HEK293 (cell line): Measurements from ENCODE around the gene HSF2.

ENCODE experiments used
- EGR2 ChIP-seq: fragments of 450-650 bp; formaldehyde crosslinking; IDR thresholded peaks from 2 replicates; pipeline ENCODE4 v1.5.1; 2016; ENCODE audit warnings: low read depth, missing biosample characterization, missing genetic modification characterization
- ZNF10 ChIP-seq: fragments of 450-650 bp; formaldehyde crosslinking; IDR thresholded peaks from 2 replicates; pipeline ENCODE4 v1.5.1; 2017; ENCODE audit warnings: missing biosample characterization, missing genetic modification characterization

DNA sequence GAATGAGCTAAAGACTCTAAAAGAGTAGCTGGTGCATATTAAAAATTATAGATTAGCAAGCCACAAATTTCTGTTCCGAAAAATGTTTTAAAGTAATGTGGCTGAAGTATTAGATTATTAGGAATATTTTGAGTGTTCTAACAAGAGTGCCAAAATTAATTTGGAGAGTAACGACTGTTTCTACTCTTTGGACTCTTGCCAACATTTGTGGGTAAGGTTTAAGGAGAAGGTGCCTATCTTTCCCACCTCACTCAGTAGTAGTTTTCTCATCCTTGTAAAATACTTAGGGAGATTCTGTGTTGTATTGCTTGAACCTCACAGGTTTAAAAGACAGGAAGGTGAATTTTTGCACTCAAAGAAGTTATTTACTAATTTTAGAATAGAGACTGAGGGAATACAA lies 5.0 kb downstream of the HSF2 start:
- TF ChIP-seq ZNF10 (tag by site-specific recombination) (no peak), EGR2 (no peak)
